Loucy (cell line): ENCODE data around the gene CLCNKB.
"Not testable (repeated sequence)": the region's sequence is repeated elsewhere in the genome, so short reads cannot be mapped to it uniquely, and the experiment has no call there.

Experiments
- H2AFZ ChIP-seq: fragments of 200-600 bp; sonication (generic); 2 replicates; pipeline ENCODE4 v1.6.0; 2016; ENCODE audit warnings: antibody characterized with exemption, mild to moderate bottlenecking, low read length, moderate library complexity
- H3F3A ChIP-seq: fragments of 200-600 bp; 2 replicates; pipeline ENCODE4 v1.6.0; 2016; ENCODE audit warnings: antibody characterized with exemption, low read depth, mild to moderate bottlenecking
- H3K27me3 ChIP-seq: fragments of 200-600 bp; sonication (generic); 2 replicates; pipeline ENCODE4 v1.6.1; 2014; ENCODE audit warnings: low read length, mild to moderate bottlenecking; ENCODE audit not compliant: insufficient read depth, poor library complexity, severe bottlenecking
- H3K36me3 ChIP-seq: fragments of 200-600 bp; sonication (generic); 2 replicates; pipeline ENCODE4 v1.6.1; 2016; ENCODE audit warnings: low read length; ENCODE audit not compliant: insufficient read depth
- H3K4me1 ChIP-seq: fragments of 200-600 bp; sonication (generic); 2 replicates; pipeline ENCODE4 v1.5.1; 2014; ENCODE audit warnings: low read length, mild to moderate bottlenecking; ENCODE audit not compliant: insufficient read depth, poor library complexity, severe bottlenecking
- H3K4me2 ChIP-seq: fragments of 200-600 bp; sonication (generic); 2 replicates; pipeline ENCODE4 v1.6.0; 2014; ENCODE audit warnings: antibody characterized with exemption, low read length, low read depth, mild to moderate bottlenecking; ENCODE audit not compliant: poor library complexity, severe bottlenecking
- H3K4me3 ChIP-seq: fragments of 200-600 bp; sonication (generic); 2 replicates; pipeline ENCODE4 v1.5.1; 2014; ENCODE audit warnings: low read length, mild to moderate bottlenecking, mixed read lengths; ENCODE audit not compliant: poor library complexity, severe bottlenecking
- H3K79me2 ChIP-seq: fragments of 200-600 bp; sonication (generic); 2 replicates; pipeline ENCODE4 v1.6.1; 2014; ENCODE audit warnings: low read length; ENCODE audit not compliant: insufficient read depth
- H3K9ac ChIP-seq: fragments of 200-600 bp; sonication (generic); 2 replicates; pipeline ENCODE4 v1.6.0; 2014; ENCODE audit warnings: mild to moderate bottlenecking, low read depth, low read length, moderate library complexity; ENCODE audit not compliant: poor library complexity, severe bottlenecking
- H3K9me2 ChIP-seq: fragments of 200-600 bp; sonication (generic); replicated peaks from 2 replicates; pipeline ENCODE4 v1.6.1; 2016; ENCODE audit warnings: low read depth, low read length, mixed read lengths
- H3K9me3 ChIP-seq: fragments of 200-600 bp; sonication (generic); 2 replicates; pipeline ENCODE4 v1.6.1; 2014; ENCODE audit warnings: mild to moderate bottlenecking, antibody characterized with exemption, low read length, low read depth; ENCODE audit not compliant: insufficient read depth
- H4K20me1 ChIP-seq: fragments of 200-600 bp; sonication (generic); 2 replicates; pipeline ENCODE4 v1.6.0; 2014; ENCODE audit warnings: antibody characterized with exemption, low read length, mild to moderate bottlenecking; ENCODE audit not compliant: insufficient read depth, poor library complexity, severe bottlenecking
- EZH2phosphoT487 ChIP-seq: fragments of 200-600 bp; IDR thresholded peaks from 2 replicates; pipeline ENCODE4 v1.6.1; 2018; ENCODE audit warnings: antibody characterized with exemption, mild to moderate bottlenecking, moderate library complexity, borderline replicate concordance
- TF ChIP-seq, protein P1 (sequence below): fragments of 200-600 bp; sonication (generic); conservative IDR thresholded peaks from 2 replicates; pipeline ENCODE4 v1.5.1; 2014; ENCODE audit warnings: mild to moderate bottlenecking, antibody characterized with exemption, low read length

Gene CLCNKB

DNA sequence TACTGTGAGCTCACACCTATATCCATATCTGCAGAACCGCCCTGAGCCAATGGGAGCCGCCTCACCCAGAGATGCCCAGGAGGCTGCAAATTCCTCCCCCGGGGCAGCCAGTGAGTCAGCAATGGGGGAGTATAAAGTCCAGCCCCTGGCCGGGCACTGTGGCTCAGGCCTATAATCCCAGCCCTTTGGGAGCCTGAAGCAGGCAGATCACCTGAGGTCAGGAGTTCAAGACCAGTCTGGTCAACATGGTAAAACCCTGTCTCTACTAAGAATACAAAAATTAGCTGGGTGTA lies 5.0 kb upstream of the CLCNKB start:
- Histone ChIP-seq H3K9ac (no peak overlapping the region), H3F3A (no peaks in the 10 kb centered on the region), H3K9me3 (no peaks in the 10 kb centered on the region), H3K79me2 (no peaks in the 10 kb centered on the region), H3K27me3 (no peaks in the 10 kb centered on the region), H2AFZ (no peak overlapping the region), H3K9me2 (no peaks in the 10 kb centered on the region), H4K20me1 (no peaks in the 10 kb centered on the region), H3K4me3 (no peak overlapping the region), H3K4me2 (no peak overlapping the region), H3K4me1 (no peaks in the 10 kb centered on the region), H3K36me3 (no peaks in the 10 kb centered on the region)
- TF ChIP-seq, protein P1, sequence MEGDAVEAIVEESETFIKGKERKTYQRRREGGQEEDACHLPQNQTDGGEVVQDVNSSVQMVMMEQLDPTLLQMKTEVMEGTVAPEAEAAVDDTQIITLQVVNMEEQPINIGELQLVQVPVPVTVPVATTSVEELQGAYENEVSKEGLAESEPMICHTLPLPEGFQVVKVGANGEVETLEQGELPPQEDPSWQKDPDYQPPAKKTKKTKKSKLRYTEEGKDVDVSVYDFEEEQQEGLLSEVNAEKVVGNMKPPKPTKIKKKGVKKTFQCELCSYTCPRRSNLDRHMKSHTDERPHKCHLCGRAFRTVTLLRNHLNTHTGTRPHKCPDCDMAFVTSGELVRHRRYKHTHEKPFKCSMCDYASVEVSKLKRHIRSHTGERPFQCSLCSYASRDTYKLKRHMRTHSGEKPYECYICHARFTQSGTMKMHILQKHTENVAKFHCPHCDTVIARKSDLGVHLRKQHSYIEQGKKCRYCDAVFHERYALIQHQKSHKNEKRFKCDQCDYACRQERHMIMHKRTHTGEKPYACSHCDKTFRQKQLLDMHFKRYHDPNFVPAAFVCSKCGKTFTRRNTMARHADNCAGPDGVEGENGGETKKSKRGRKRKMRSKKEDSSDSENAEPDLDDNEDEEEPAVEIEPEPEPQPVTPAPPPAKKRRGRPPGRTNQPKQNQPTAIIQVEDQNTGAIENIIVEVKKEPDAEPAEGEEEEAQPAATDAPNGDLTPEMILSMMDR: no peak
- TF ChIP-seq EZH2phosphoT487: no peak

DNA sequence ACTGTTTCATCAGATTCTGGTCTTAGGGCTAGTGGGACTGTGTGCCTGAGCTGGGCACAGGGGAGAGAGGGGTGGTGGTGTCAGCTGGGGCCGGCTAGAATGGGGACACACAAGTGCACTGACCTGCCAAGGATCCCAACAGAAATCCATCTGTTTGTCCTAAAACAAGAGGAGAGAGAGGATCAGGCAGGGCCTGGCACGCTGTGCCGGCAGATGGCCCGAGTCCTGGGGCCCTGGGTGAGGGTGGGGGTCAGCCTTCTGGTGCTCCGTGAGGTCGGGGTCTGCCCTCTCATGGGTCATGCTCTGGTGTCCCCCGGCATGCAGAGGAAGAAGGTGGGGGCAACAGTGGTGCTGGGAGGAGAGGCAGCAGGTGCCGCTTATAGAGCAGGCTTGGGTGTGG lies 3.7 kb upstream of the CLCNKB start:
- not testable (repeated sequence) for H3K4me3 ChIP-seq, H3K27me3 ChIP-seq, H3K9me3 ChIP-seq, H3K4me1 ChIP-seq, H3K36me3 ChIP-seq, H3K9me2 ChIP-seq, H3K79me2 ChIP-seq, H3F3A ChIP-seq, H2AFZ ChIP-seq, H3K4me2 ChIP-seq, H3K9ac ChIP-seq, H4K20me1 ChIP-seq

DNA sequence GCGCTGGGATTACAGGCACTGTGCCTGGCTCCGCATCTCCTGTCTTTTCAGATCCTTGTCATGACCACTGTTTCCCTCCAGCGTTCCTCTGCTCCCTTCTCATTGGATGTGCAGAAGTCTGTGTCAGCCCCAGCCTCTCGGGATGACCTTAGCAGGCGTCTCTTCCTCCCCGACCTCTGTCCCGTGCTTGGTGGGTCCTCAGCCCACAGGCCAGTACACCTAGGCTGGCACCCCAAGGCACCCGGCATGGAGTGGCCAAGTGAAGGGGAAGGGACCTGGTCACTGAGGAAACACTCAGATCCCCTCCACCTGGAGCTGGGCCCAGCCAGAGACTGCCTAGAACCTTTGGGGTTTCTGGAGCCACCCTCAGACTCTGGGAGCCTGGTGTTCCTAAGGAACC lies 2.4 kb upstream of the CLCNKB start:
- H3K9me3 ChIP-seq: no peaks in the 10 kb centered on the region
- no peaks in the 10 kb centered on the region for H4K20me1 ChIP-seq

GRCh38 chr1:16042096-16042495 lies 1.5 kb upstream of the CLCNKB start:
- Histone ChIP-seq H3K9ac (no peak overlapping the region), H3K4me2 (no peak overlapping the region)

More for the DNA sequence above, 2.4 kb upstream of the CLCNKB start:
- H3F3A ChIP-seq: no peaks in the 10 kb centered on the region
- no peak overlapping the region for H2AFZ ChIP-seq
- H3K79me2 ChIP-seq: no peaks in the 10 kb centered on the region
- H3K9me2 ChIP-seq: no peaks in the 10 kb centered on the region
- no peaks in the 10 kb centered on the region for H3K36me3 ChIP-seq
- TF ChIP-seq EZH2phosphoT487: no peak
- TF ChIP-seq, protein P1: no peak
- no peak overlapping the region for H3K4me2 ChIP-seq
- no peaks in the 10 kb centered on the region for H3K4me1 ChIP-seq
- no peaks in the 10 kb centered on the region for H3K27me3 ChIP-seq
- no peak overlapping the region for H3K9ac ChIP-seq
- H3K4me3 ChIP-seq: no peak overlapping the region

DNA sequence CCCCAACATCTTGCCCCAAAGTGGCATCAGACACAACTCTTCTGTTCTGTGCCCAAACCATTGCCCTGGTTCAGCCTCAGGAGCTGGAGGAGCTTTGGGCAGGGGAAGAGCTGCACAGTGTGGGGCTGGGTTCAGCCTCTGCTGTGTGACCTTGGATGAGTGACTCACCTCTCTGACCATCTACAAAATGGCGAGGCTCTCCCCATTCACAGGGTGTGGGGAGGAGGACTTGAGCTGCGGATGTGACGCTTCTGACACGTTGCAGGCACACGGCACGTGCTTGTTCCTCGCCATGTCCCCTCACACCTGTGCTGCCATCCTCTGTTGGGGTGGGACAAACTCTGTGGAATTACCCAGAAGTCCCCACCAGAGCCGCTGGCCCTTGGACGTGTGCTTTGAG lies 928 bp upstream of the CLCNKB start:
- H3F3A ChIP-seq, H2AFZ ChIP-seq, H3K4me3 ChIP-seq: not testable (repeated sequence)

More at GRCh38 chr1:16042096-16042495, 1.5 kb upstream of the CLCNKB start:
- no peak overlapping the region for H3K4me3 ChIP-seq
- no peak for TF ChIP-seq EZH2phosphoT487
- TF ChIP-seq, protein P1: no peak
- H3K36me3 ChIP-seq: no peaks in the 10 kb centered on the region
- no peaks in the 10 kb centered on the region for H4K20me1 ChIP-seq
- H3K4me1 ChIP-seq: no peaks in the 10 kb centered on the region
- no peaks in the 10 kb centered on the region for H3K79me2 ChIP-seq
- H2AFZ ChIP-seq: no peak overlapping the region
- H3F3A ChIP-seq: no peaks in the 10 kb centered on the region
- no peaks in the 10 kb centered on the region for H3K27me3 ChIP-seq
- H3K9me3 ChIP-seq: no peaks in the 10 kb centered on the region
- no peaks in the 10 kb centered on the region for H3K9me2 ChIP-seq

More for the DNA sequence above, 928 bp upstream of the CLCNKB start:
- H3K9me3 ChIP-seq, H3K9me2 ChIP-seq, H3K9ac ChIP-seq, H3K79me2 ChIP-seq, H4K20me1 ChIP-seq, H3K4me2 ChIP-seq, H3K36me3 ChIP-seq, H3K4me1 ChIP-seq, H3K27me3 ChIP-seq: not testable (repeated sequence)
